GM15510 (cell line): ENCODE results near the gene PRKCE.

Experiments used
- POLR2A ChIP-seq: IDR thresholded peaks from 3 replicates; pipeline ENCODE4 v1.6.1; 2011; ENCODE audit warnings: borderline replicate concordance; ENCODE audit not compliant: insufficient read length; ENCODE audit errors: extremely low read depth

PRKCE gene

DNA sequence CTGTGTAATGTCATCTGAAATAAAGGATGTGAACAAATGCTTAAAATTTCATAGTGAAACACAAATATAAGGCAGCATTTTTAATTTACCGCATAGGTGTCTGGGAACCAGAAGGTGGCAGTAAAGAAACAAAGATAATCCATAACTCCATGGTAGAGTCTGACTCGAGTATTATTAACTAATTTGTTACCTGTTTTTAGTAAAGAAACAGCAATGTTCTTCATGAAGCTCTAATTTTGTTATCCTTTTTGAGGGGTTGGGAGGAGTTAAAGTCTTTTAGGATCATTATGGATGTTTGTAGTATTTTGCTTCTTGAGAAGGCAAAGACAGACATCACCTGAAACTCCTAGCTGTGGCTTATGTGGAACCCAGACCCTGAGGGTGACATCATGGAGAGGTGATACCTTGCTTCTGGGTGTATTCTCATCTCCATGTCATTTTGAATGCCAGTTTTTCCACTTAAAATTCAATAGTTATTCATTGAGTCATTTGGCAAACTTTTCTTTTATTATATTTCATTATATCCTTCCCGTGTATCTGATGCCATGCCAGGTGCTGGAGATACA, 359.5 kb downstream of the PRKCE start:
- TF ChIP-seq POLR2A: no peak

GRCh38 chr2:46012618-46013240, 361.3 kb downstream of the PRKCE start:
- no peak for TF ChIP-seq POLR2A

- no peak for TF ChIP-seq POLR2A
Observed at GRCh38 chr2:46013726-46014125, 362.3 kb downstream of the PRKCE start.

- TF ChIP-seq POLR2A: no peak
Observed at GRCh38 chr2:46014911-46015654, 363.6 kb downstream of the PRKCE start.

- TF ChIP-seq POLR2A: no peak
Observed at GRCh38 chr2:46015671-46016070, 364.2 kb downstream of the PRKCE start.

- no peak for TF ChIP-seq POLR2A
Observed at GRCh38 chr2:46016091-46016490, 364.6 kb downstream of the PRKCE start.

DNA sequence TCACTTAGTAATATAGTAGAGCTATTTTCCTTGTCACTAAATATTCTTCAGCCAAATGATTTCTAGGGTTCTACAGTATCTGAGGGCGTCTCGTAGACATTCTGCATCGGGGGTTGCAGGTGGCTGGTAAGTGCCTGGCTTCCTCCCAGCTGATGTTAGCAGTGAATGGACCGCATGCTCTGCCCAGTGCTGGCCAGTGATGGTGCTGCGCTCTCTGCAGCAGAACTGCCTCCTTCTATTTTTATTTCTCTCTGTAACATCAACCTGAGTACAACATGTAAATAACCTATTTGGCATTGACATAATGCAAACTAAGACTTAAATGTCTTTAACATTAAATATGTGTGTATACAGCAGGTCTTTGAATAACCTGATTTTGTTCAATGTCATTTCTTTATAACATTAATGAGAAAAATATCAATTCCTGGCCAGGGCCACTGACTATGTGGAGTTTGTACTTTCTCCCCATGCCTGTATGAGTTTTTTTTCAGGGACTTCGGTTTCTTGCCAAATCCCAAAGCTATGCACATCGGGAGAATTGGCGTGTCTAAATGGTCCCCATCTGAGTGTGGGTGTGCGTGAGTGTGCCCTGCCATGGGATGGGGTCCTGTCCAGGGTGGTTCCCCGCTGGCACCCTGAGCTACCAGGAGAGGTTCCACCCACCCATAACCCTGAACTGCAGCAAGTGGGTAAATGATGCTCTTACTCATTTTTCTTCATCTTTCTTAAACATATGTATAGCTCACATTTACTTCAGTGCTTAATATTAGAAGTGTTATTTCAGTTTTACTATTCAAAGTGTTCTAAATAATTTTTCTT, 367.5 kb downstream of the PRKCE start:
- TF ChIP-seq POLR2A: no peak

DNA sequence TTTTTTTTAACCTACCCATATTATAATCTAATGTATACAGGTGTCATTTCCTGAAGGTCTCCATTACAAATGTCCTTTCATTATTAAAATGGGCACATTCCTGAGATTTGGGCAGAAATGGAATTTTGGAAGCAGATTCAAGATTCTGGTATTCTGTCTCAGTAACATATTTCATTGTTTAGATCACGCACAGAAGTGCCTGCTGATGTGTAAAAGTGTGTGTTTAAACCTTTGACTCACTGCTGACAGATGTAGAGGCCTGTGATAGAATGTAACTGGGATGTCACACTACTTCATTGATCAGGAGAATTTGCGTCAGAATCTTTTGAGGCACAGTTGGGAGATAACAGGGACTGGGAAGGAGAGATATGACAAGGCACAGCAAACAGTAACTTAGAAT, 368.9 kb downstream of the PRKCE start:
- no peak for TF ChIP-seq POLR2A

DNA sequence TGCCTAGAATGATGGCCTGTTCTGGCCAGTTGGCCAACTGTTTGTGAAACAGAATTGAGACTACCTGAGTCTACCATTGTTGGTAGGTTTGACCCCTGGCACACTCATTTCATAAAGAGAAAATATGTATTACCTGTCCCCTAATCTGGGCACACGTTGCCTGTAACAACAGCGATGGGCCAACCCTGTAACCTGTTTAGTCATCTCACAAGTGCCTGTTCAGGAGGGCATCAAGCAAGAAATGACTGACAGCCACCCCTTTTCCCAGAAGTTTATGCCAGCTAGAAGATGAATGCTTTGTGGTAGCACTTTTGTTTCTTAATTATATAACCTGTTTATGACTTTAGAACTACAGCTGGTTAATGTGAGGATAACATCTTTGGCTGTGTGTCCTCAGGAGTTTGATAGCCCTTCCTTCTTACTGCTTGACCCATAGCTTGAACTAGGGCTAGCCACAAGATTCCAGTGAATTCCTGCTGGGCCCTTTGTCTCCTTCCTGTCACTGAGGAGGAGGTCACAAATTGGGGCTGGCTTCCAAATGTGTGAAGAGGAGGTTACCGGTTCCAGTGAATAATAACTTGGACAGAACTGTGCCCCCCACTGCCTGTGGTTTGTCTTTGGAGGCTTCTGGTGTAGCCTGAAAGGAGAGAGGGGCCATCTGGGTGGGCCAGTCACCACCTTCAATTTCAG, 371.8 kb downstream of the PRKCE start:
- TF ChIP-seq POLR2A: no peak

DNA sequence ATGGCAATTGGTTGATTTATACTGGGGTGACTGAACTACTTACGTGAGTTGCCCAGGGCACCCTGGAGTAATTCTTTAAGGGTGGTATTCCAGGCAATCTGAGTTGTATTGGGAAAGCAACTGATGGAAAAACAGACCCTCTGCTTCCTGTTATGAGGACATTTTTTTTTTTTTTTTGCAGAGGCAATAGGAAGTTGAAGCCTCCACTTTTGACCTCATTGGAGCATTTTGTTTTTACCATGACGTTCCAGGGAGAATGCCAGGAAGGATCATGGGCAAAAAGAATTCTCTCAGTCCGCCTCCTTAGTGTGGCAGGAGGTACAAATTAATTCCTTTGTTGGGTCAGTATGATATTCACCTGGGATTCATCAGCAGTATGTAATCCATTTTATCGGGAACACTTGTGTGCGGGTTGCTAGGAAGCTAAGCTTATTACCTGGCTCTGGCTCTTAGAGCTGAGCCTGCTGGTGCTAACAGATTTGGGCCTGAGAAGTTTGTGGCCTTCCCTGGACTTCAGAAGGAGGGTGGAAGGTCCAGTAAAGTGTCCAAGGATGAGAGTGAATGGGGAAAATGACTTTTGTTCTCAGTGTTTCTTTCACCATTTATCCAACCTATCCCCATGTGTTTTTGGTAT, 372.8 kb downstream of the PRKCE start:
- no peak for TF ChIP-seq POLR2A

- TF ChIP-seq POLR2A: no peak
Observed at GRCh38 chr2:46025081-46025480, 373.6 kb downstream of the PRKCE start.

- TF ChIP-seq POLR2A: no peak
Observed at GRCh38 chr2:46025676-46026075, 374.2 kb downstream of the PRKCE start.

DNA sequence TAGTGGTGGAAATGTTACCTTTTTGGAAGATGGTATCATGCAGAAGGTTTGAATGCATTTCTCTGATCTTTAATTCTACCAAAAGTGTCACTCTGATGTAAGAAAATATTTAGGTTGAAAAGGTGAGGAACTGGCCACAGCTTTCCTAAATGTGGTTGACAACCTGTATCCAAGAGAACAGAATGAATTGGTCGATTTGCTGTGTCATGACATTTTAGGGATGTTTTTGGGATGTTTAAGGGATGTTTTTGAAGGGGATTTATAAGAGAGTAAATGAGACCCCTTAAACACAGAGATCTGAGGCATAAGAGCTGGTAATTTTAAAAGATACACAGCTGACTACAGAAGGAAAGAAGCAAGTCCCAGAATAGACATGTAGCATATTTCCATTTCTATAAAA, 375.0 kb downstream of the PRKCE start:
- TF ChIP-seq POLR2A: no peak

DNA sequence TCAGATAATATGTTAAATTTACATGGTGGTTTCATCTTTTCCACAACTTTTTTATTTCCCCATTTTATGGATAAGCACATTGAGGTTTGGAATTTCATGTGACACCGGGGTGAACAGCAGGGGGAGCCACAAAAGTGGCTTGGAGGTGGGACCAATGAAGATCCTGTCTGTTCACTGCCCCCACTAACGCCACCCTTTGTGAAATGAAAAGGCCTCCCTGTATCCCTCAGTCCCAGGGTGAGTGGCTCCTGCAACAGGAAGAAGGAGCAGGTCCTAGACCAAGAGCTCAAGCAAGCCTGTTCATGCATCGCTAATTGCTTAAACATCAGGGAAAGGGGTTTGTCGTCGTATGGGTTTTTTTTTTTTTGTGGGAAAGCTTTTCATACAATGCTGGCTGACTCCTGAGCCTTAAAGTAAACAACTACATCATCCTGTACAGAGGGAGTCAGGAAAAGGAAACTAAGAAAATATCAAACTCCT, 377.9 kb downstream of the PRKCE start:
- TF ChIP-seq POLR2A: no peak
